Spinal cord (tissue), 10 donors: ENCODE results near the gene NKAIN4. TPM values are rescaled to one million over a fixed set of nuclear protein-coding genes. Genes with fewer than 3 reads are reported as not detected.

Experiments
- DNase-seq, 6 donors: peaks; one replicate each; pipeline versions ENCODE4 v3.0.0 to v3.0.0-alpha.2; 2013 to 2015; ENCODE audit warnings: low spot score in 6 of 6, low read depth in 4 of 6
- H3K27ac ChIP-seq: one replicate; pipeline ENCODE4 v1.5.1; 2013; ENCODE audit warnings: low read depth, low read length, control low read depth
- H3K27me3 ChIP-seq: one replicate; pipeline ENCODE4 v1.6.1; 2013; ENCODE audit warnings: low read length; ENCODE audit not compliant: control insufficient read depth, insufficient read depth
- H3K36me3 ChIP-seq: one replicate; pipeline ENCODE4 v1.6.1; 2013; ENCODE audit warnings: low read length; ENCODE audit not compliant: control insufficient read depth, insufficient read depth
- H3K4me1 ChIP-seq: one replicate; pipeline ENCODE4 v1.6.1; 2013; ENCODE audit warnings: low read length; ENCODE audit not compliant: control insufficient read depth, insufficient read depth
- H3K4me3 ChIP-seq: one replicate; pipeline ENCODE4 v1.5.1; 2013; ENCODE audit warnings: low read depth, low read length, control low read depth
- H3K9me3 ChIP-seq: one replicate; pipeline ENCODE4 v1.6.1; 2013; ENCODE audit warnings: low read length; ENCODE audit not compliant: control insufficient read depth, insufficient read depth
- WGBS: methylation state at CpG from one replicate; pipeline ENCODE4 v1.1.5; 2013; ENCODE audit warnings: missing lambda C conversion rate; ENCODE audit not compliant: insufficient coverage; 5-methylcytosine and 5-hydroxymethylcytosine counted together
- polyA plus RNA-seq, 2 donors: library from polyadenylated mRNA; unstranded; fragments of 120-200 nt; gene quantifications; one replicate each; pipeline ENCODE4 v1.2.1, GENCODE V29; 2013; ENCODE audit not compliant: insufficient read length in 2 of 2
- total RNA-seq, 2 donors: library from RNA; depleted of rRNA in 1 of 2; stranded (reverse); fragments of 120-200 nt in 1 of 2; fragments of >200 nt in 1 of 2; gene quantifications; one replicate each; pipeline versions ENCODE4 v1.2.3 to v1.2.4, GENCODE V29; 2013 to 2014
- donor health status: healthy.

Gene NKAIN4
- total and polyA plus RNA-seq, 4 donors, result 38.7 to 153 (median 83.8) TPM

GRCh38 chr20:63284083-63284440 is 29.8 kb upstream of the NKAIN4 start:
- DNase-seq, result no peak
- peaks cover 100% of the 10 kb centered on the region for H3K36me3 ChIP-seq
- peaks cover 4% of the 10 kb centered on the region for H3K4me1 ChIP-seq
- no peaks in the 10 kb centered on the region for H3K27me3 ChIP-seq
- H3K9me3 ChIP-seq, result no peaks in the 10 kb centered on the region
- WGBS, result 73% methylated on average over 9 of the region's 14 CpGs
- no peak overlapping the region for H3K27ac ChIP-seq
- no peak overlapping the region for H3K4me3 ChIP-seq

DNA sequence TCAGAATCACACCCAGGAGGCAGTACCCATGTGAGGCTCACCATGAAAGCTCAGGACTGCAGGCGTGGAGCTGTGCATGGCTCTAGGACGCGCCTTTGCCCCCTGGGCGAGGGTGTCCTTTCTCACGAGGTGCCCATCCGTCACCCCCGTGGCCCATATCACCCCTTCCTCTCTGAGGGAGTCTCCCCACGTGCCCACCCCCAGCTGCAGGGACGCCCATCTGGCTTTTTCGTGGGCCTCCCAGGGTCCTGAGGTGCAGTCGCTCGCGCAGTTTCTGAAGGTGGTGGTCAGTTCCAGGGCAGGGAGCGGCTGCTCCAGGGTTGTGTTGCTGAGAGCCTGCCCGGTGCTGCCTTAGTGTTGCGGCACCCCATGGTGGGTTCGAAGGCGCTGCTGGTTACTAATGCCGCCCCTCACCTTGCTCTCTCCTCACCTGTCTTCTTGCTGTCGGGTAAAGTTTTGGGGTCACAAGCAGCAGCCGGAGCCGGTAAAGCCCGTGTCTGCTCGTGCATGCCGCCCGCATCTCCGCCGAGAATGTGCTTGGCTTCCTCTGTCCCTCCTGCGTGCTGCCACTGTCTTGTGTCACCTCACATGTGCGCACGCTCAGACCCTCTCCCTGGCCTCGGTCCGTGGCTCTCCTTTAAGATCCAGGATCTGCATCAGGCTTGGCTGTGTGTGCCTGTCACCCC is 29.3 kb upstream of the NKAIN4 start:
- Histone ChIP-seq H3K27me3 (no peaks in the 10 kb centered on the region), H3K4me1 (peaks cover 4% of the 10 kb centered on the region), H3K36me3 (peaks cover 100% of the 10 kb centered on the region), H3K9me3 (no peaks in the 10 kb centered on the region), H3K27ac (no peak overlapping the region), H3K4me3 (no peak overlapping the region)
- WGBS, result 94% methylated on average over 31 of the region's 33 CpGs
- DNase-seq, result no peak

GRCh38 chr20:63282946-63283345 is 28.7 kb upstream of the NKAIN4 start:
- H3K4me1 ChIP-seq, result peaks cover 4% of the 10 kb centered on the region
- DNase-seq, result no peak
- H3K27me3 ChIP-seq, result no peaks in the 10 kb centered on the region
- H3K4me3 ChIP-seq, result no peak overlapping the region
- H3K36me3 ChIP-seq, result peaks cover 100% of the 10 kb centered on the region
- no peak overlapping the region for H3K27ac ChIP-seq
- no peaks in the 10 kb centered on the region for H3K9me3 ChIP-seq
- WGBS, result 95% methylated on average over 17 of the region's 17 CpGs

DNA sequence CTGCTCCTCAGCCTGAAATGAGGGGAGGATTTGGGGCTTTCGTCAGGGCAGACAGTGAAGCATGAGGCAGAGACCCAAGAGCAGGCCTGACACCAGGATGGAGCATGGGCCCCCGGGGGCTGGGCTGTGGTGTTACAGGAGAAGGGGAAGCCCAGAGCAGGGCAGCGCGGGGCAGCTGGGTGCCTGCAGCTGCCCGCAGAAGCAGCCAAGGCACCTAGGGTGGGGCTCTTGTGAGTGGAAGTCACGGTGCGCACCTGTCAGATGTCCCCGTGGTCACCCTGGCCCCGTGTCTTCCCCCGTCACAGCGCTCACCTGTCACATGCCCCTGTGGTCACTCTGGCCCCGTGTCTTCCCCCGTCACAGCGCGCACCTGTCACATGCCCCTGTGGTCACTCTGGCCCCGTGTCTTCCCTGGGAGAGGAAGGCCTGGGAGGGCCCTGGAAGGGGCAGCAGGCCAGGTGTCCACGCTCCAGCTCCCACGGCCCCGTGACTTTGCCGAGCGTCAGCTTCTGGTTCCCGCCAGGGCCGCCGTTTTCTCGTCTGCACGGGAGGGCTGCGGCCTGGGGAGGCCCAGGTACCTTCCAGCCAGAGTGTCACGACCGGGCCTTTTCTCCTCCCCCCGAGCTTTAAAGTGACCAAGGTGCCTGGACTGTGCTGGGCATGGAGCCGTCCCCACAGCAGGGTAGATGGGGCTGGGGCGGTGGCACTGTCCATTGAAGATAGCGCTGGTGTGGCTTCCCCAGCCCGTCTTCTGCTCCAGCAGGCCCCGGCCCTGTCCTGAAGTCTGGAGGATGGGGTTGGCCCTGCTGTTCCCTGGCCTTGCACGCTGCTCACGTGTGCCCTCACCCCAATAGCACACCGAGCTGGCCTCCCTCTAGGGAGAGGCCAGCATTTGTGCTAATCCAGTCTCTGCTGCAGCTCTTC is 27.7 kb upstream of the NKAIN4 start:
- peaks cover 100% of the 10 kb centered on the region for H3K36me3 ChIP-seq
- H3K9me3 ChIP-seq, result no peaks in the 10 kb centered on the region
- peaks cover 4% of the 10 kb centered on the region for H3K4me1 ChIP-seq
- H3K27me3 ChIP-seq, result no peaks in the 10 kb centered on the region
- no peak overlapping the region for H3K27ac ChIP-seq
- 95% methylated on average over 38 of the region's 38 CpGs for WGBS
- H3K4me3 ChIP-seq, result no peak overlapping the region
- DNase-seq, result no peak

- Histone ChIP-seq H3K36me3 (peaks cover 100% of the 10 kb centered on the region), H3K27me3 (no peaks in the 10 kb centered on the region), H3K4me3 (no peak overlapping the region), H3K9me3 (no peaks in the 10 kb centered on the region), H3K27ac (no peak overlapping the region), H3K4me1 (peaks cover 4% of the 10 kb centered on the region)
- DNase-seq, result no peak
- WGBS, result 67% methylated on average over 19 of the region's 19 CpGs
These were observed 26.8 kb upstream of the NKAIN4 start for GRCh38 chr20:63280929-63281545.

GRCh38 chr20:63280371-63280770 is 26.1 kb upstream of the NKAIN4 start:
- WGBS, result 93% methylated on average over 6 of the region's 6 CpGs
- Histone ChIP-seq H3K27ac (no peak overlapping the region), H3K27me3 (no peaks in the 10 kb centered on the region), H3K4me3 (no peak overlapping the region), H3K4me1 (peaks cover 4% of the 10 kb centered on the region), H3K36me3 (peaks cover 100% of the 10 kb centered on the region), H3K9me3 (no peaks in the 10 kb centered on the region)
- DNase-seq, result no peak

- Histone ChIP-seq H3K27me3 (no peaks in the 10 kb centered on the region), H3K4me3 (no peak overlapping the region), H3K9me3 (no peaks in the 10 kb centered on the region), H3K27ac (no peak overlapping the region), H3K36me3 (peaks cover 100% of the 10 kb centered on the region), H3K4me1 (peaks cover under 1% of the 10 kb centered on the region)
- 94% methylated on average over 12 of the region's 15 CpGs for WGBS
- DNase-seq, result no peak
These were observed 25.7 kb upstream of the NKAIN4 start for GRCh38 chr20:63279931-63280330.

DNA sequence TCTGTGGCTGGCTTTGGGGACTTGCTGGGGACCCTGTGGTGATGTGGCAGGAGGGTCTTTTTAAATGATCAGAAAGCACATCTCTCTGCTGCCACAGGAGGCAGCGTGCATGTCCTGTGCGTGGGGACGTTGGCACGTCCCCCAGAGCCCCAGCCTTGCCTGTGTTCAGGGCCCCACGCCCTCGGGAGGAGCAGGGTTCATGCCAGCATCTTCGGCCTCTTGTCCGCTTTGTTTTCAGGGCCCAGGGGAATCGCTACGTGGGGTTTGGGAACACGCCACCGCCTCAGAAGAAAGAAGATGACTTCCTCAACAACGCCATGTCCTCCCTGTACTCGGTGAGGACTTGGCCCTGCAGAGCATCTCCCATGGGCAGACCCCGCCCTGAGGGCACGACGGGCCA is 24.4 kb upstream of the NKAIN4 start:
- WGBS, result 89% methylated on average over 12 of the region's 17 CpGs
- H3K27ac ChIP-seq, result no peak overlapping the region
- no peak for DNase-seq
- H3K36me3 ChIP-seq, result peaks cover 90% of the 10 kb centered on the region
- no peaks in the 10 kb centered on the region for H3K9me3 ChIP-seq
- no peaks in the 10 kb centered on the region for H3K27me3 ChIP-seq
- peaks cover 8% of the 10 kb centered on the region for H3K4me1 ChIP-seq
- H3K4me3 ChIP-seq, result no peak overlapping the region

- H3K36me3 ChIP-seq, result peaks cover 80% of the 10 kb centered on the region
These were observed 23.4 kb upstream of the NKAIN4 start for GRCh38 chr20:63277466-63278272.

More at GRCh38 chr20:63277466-63278272, 23.4 kb upstream of the NKAIN4 start:
- Histone ChIP-seq H3K27me3 (no peaks in the 10 kb centered on the region), H3K4me3 (no peak overlapping the region), H3K9me3 (no peaks in the 10 kb centered on the region), H3K4me1 (peaks cover 15% of the 10 kb centered on the region), H3K27ac (no peak overlapping the region)
- 96% methylated on average over 30 of the region's 30 CpGs for WGBS
- no peak for DNase-seq
